ENCODE results near the gene SUSD1. TPM values are rescaled to one million over a fixed set of nuclear protein-coding genes. Genes with fewer than 3 reads are reported as not detected.
"Not testable (repeated sequence)": the region's sequence is repeated elsewhere in the genome, so short reads cannot be mapped to it uniquely, and the experiment has no call there.

SUSD1 gene
- polyA plus RNA-seq, 2 donors, result 1.2 to 1.8 TPM

- peak overlapping the region; percentile 49 to 77 for H3K27ac ChIP-seq (ENCODE audit: low read depth in 2 of 2, low read length in 1 of 2)
- 56 to 61% methylated on average over 5 of the region's 5 CpGs for WGBS, 2 donors
These were observed 94.1 kb downstream of the SUSD1 start for GRCh38 chr9:112080831-112081542.

GRCh38 chr9:112078432-112078831 is 96.7 kb downstream of the SUSD1 start:
- Histone ChIP-seq H3K27me3 (ENCODE audit: control insufficient read depth in 1 of 2, insufficient read depth in 2 of 2, low read length in 2 of 2) (no peaks in the 10 kb centered on the region), H3K4me1 (ENCODE audit: control insufficient read depth in 2 of 2, insufficient read depth in 2 of 2, low read length in 1 of 2) (peaks cover 0 to 3% of the 10 kb centered on the region in 2 donors), H3K27ac (ENCODE audit: low read depth in 2 of 2, low read length in 1 of 2) (no peak overlapping the region), H3K4me3 (ENCODE audit: low read depth in 1 of 2, low read length in 2 of 2) (no peak overlapping the region), H3K9me3 (ENCODE audit: control insufficient read depth in 2 of 2, insufficient read depth in 1 of 2, low read depth in 1 of 2, low read length in 1 of 2) (no peaks in the 10 kb centered on the region), H3K36me3 (ENCODE audit: control insufficient read depth in 2 of 2, insufficient read depth in 2 of 2, low read length in 1 of 2) (no peaks in the 10 kb centered on the region)
- 76 to 81% methylated on average over 6 of the region's 6 CpGs for WGBS, 2 donors

More at GRCh38 chr9:112080831-112081542, 94.1 kb downstream of the SUSD1 start:
- no peaks in the 10 kb centered on the region for H3K27me3 ChIP-seq (ENCODE audit: control insufficient read depth in 1 of 2, insufficient read depth in 2 of 2, low read length in 2 of 2)
- no peak overlapping the region for H3K4me3 ChIP-seq (ENCODE audit: low read depth in 1 of 2, low read length in 2 of 2)
- H3K9me3 ChIP-seq (ENCODE audit: control insufficient read depth in 2 of 2, insufficient read depth in 1 of 2, low read depth in 1 of 2, low read length in 1 of 2), result no peaks in the 10 kb centered on the region
- H3K4me1 ChIP-seq (ENCODE audit: control insufficient read depth in 2 of 2, insufficient read depth in 2 of 2, low read length in 1 of 2), result peaks cover 0 to 2% of the 10 kb centered on the region in 2 donors
- H3K36me3 ChIP-seq (ENCODE audit: control insufficient read depth in 2 of 2, insufficient read depth in 2 of 2, low read length in 1 of 2), result no peaks in the 10 kb centered on the region

GRCh38 chr9:112076814-112077213 is 98.3 kb downstream of the SUSD1 start:
- Histone ChIP-seq H3K27me3 (ENCODE audit: control insufficient read depth in 1 of 2, insufficient read depth in 2 of 2, low read length in 2 of 2) (no peaks in the 10 kb centered on the region), H3K4me3 (ENCODE audit: low read depth in 1 of 2, low read length in 2 of 2) (no peak overlapping the region), H3K9me3 (ENCODE audit: control insufficient read depth in 2 of 2, insufficient read depth in 1 of 2, low read depth in 1 of 2, low read length in 1 of 2) (no peaks in the 10 kb centered on the region), H3K4me1 (ENCODE audit: control insufficient read depth in 2 of 2, insufficient read depth in 2 of 2, low read length in 1 of 2) (peaks cover 0 to 3% of the 10 kb centered on the region in 2 donors), H3K27ac (ENCODE audit: low read depth in 2 of 2, low read length in 1 of 2) (no peak overlapping the region), H3K36me3 (ENCODE audit: control insufficient read depth in 2 of 2, insufficient read depth in 2 of 2, low read length in 1 of 2) (no peaks in the 10 kb centered on the region)
- 69 to 81% methylated on average over 7 of the region's 7 CpGs for WGBS, 2 donors

- 17 to 25% methylated on average over 2 of the region's 2 CpGs for WGBS, 2 donors
- Histone ChIP-seq H3K9me3 (ENCODE audit: control insufficient read depth in 2 of 2, insufficient read depth in 1 of 2, low read depth in 1 of 2, low read length in 1 of 2) (no peaks in the 10 kb centered on the region), H3K27me3 (ENCODE audit: control insufficient read depth in 1 of 2, insufficient read depth in 2 of 2, low read length in 2 of 2) (no peaks in the 10 kb centered on the region), H3K4me3 (ENCODE audit: low read depth in 1 of 2, low read length in 2 of 2) (no peak overlapping the region), H3K27ac (ENCODE audit: low read depth in 2 of 2, low read length in 1 of 2) (peak overlapping the region in 1 of 2 donors; percentile 35), H3K36me3 (ENCODE audit: control insufficient read depth in 2 of 2, insufficient read depth in 2 of 2, low read length in 1 of 2) (no peaks in the 10 kb centered on the region), H3K4me1 (ENCODE audit: control insufficient read depth in 2 of 2, insufficient read depth in 2 of 2, low read length in 1 of 2) (peaks cover 0 to 3% of the 10 kb centered on the region in 2 donors)
These were observed 100.1 kb downstream of the SUSD1 start for GRCh38 chr9:112075009-112075378.

GRCh38 chr9:112074250-112075008 is 100.7 kb downstream of the SUSD1 start:
- 34 to 45% methylated on average over 11 of the region's 11 CpGs for WGBS, 2 donors
- Histone ChIP-seq H3K27ac (ENCODE audit: low read depth in 2 of 2, low read length in 1 of 2) (no peak overlapping the region), H3K36me3 (ENCODE audit: control insufficient read depth in 2 of 2, insufficient read depth in 2 of 2, low read length in 1 of 2) (no peaks in the 10 kb centered on the region), H3K4me1 (ENCODE audit: control insufficient read depth in 2 of 2, insufficient read depth in 2 of 2, low read length in 1 of 2) (peaks cover 0 to 3% of the 10 kb centered on the region in 2 donors), H3K4me3 (ENCODE audit: low read depth in 1 of 2, low read length in 2 of 2) (no peak overlapping the region), H3K9me3 (ENCODE audit: control insufficient read depth in 2 of 2, insufficient read depth in 1 of 2, low read depth in 1 of 2, low read length in 1 of 2) (no peaks in the 10 kb centered on the region), H3K27me3 (ENCODE audit: control insufficient read depth in 1 of 2, insufficient read depth in 2 of 2, low read length in 2 of 2) (no peaks in the 10 kb centered on the region)

- not testable (repeated sequence) for H3K27me3 ChIP-seq (ENCODE audit: control insufficient read depth in 1 of 2, insufficient read depth in 2 of 2, low read length in 2 of 2); H3K4me1 ChIP-seq (ENCODE audit: control insufficient read depth in 2 of 2, insufficient read depth in 2 of 2, low read length in 1 of 2); H3K9me3 ChIP-seq (ENCODE audit: control insufficient read depth in 2 of 2, insufficient read depth in 1 of 2, low read depth in 1 of 2, low read length in 1 of 2); H3K36me3 ChIP-seq (ENCODE audit: control insufficient read depth in 2 of 2, insufficient read depth in 2 of 2, low read length in 1 of 2); H3K27ac ChIP-seq (ENCODE audit: low read depth in 2 of 2, low read length in 1 of 2); H3K4me3 ChIP-seq (ENCODE audit: low read depth in 1 of 2, low read length in 2 of 2)
- WGBS, 2 donors, result 86 to 91% methylated on average over 10 of the region's 10 CpGs
These were observed 101.4 kb downstream of the SUSD1 start for GRCh38 chr9:112073639-112074173.

- no peaks in the 10 kb centered on the region for H3K27me3 ChIP-seq (ENCODE audit: control insufficient read depth in 1 of 2, insufficient read depth in 2 of 2, low read length in 2 of 2)
- H3K27ac ChIP-seq (ENCODE audit: low read depth in 2 of 2, low read length in 1 of 2), result peak overlapping the region in 1 of 2 donors; percentile 51
- no peaks in the 10 kb centered on the region for H3K9me3 ChIP-seq (ENCODE audit: control insufficient read depth in 2 of 2, insufficient read depth in 1 of 2, low read depth in 1 of 2, low read length in 1 of 2)
- H3K4me1 ChIP-seq (ENCODE audit: control insufficient read depth in 2 of 2, insufficient read depth in 2 of 2, low read length in 1 of 2), result peaks cover 0 to 5% of the 10 kb centered on the region in 2 donors
- 70 to 79% methylated on average over 9 of the region's 9 CpGs for WGBS, 2 donors
- H3K4me3 ChIP-seq (ENCODE audit: low read depth in 1 of 2, low read length in 2 of 2), result no peak overlapping the region
- no peaks in the 10 kb centered on the region for H3K36me3 ChIP-seq (ENCODE audit: control insufficient read depth in 2 of 2, insufficient read depth in 2 of 2, low read length in 1 of 2)
These were observed 102.1 kb downstream of the SUSD1 start for GRCh38 chr9:112072721-112073638.

GRCh38 chr9:112069318-112070169 is 105.6 kb downstream of the SUSD1 start:
- H3K36me3 ChIP-seq (ENCODE audit: control insufficient read depth in 2 of 2, insufficient read depth in 2 of 2, low read length in 1 of 2), result no peaks in the 10 kb centered on the region
- H3K27me3 ChIP-seq (ENCODE audit: control insufficient read depth in 1 of 2, insufficient read depth in 2 of 2, low read length in 2 of 2), result no peaks in the 10 kb centered on the region
- WGBS, 2 donors, result 76 to 80% methylated on average over 15 of the region's 15 CpGs
- peaks cover 0 to 5% of the 10 kb centered on the region in 2 donors for H3K4me1 ChIP-seq (ENCODE audit: control insufficient read depth in 2 of 2, insufficient read depth in 2 of 2, low read length in 1 of 2)
- no peak overlapping the region for H3K4me3 ChIP-seq (ENCODE audit: low read depth in 1 of 2, low read length in 2 of 2)
- peak overlapping the region; percentile 45 to 74 for H3K27ac ChIP-seq (ENCODE audit: low read depth in 2 of 2, low read length in 1 of 2)
- no peaks in the 10 kb centered on the region for H3K9me3 ChIP-seq (ENCODE audit: control insufficient read depth in 2 of 2, insufficient read depth in 1 of 2, low read depth in 1 of 2, low read length in 1 of 2)

All from esophagus (tissue), 2 donors.